Panc1 (cell line): ENCODE results near the gene LSM4. TPM values are rescaled to one million over a fixed set of nuclear protein-coding genes. Genes with fewer than 3 reads are reported as not detected.
A peak's percentile ranks its signal among the peaks of the same experiment; 100 is the strongest.
"Not testable (repeated sequence)": the region's sequence is repeated elsewhere in the genome, so short reads cannot be mapped to it uniquely, and the experiment has no call there.

Source experiments
- ATAC-seq: fragments of 200-7000 bp; cut with Tn5 transposase; 2 replicates; pipeline ENCODE4 v1.9.1; 2020; ENCODE audit warnings: mild to moderate bottlenecking, moderate library complexity
- BruUV-seq: library from RNA; stranded (reverse); fragments of 400-500 nt; replicated peaks from 2 replicates; lab custom pipeline; 2021; lab: Mats Ljungman, UMichigan
- CTCF ChIA-PET: fragments of 300-600 bp; sonication (Branson Sonifier 250); formaldehyde crosslinking; loops from one replicate; lab custom pipeline; 2022; ENCODE audit warnings: antibody characterized with exemption; lab: Charles Lee
- POLR2A ChIA-PET: fragments of 300-600 bp; sonication (Branson Sonifier 250); formaldehyde crosslinking; loops from one replicate; lab custom pipeline; 2022; ENCODE audit warnings: antibody characterized with exemption; lab: Charles Lee
- DNase-seq: peaks from one replicate; pipeline ENCODE4 v3.0.0-alpha.2; 2010; ENCODE audit warnings: low read depth, low spot score
- H3K27ac ChIP-seq: 2 replicates; pipeline ENCODE4 v1.5.1; 2011; ENCODE audit warnings: mild to moderate bottlenecking, low read length, inconsistent platforms
- H3K27me3 ChIP-seq: fragments of 200-500 bp; sonication (Bioruptor generic); 2 replicates; pipeline ENCODE4 v1.6.0; 2014; ENCODE audit warnings: low read length, inconsistent platforms; ENCODE audit not compliant: control insufficient read depth, insufficient read depth
- H3K36me3 ChIP-seq: fragments of 200-500 bp; sonication (Bioruptor generic); 2 replicates; pipeline ENCODE4 v1.5.1; 2014; ENCODE audit warnings: inconsistent platforms, mild to moderate bottlenecking, low read length, moderate library complexity; ENCODE audit not compliant: control insufficient read depth, insufficient read depth
- H3K4me1 ChIP-seq: 2 replicates; pipeline ENCODE4 v1.5.1; 2011; ENCODE audit warnings: inconsistent platforms, mild to moderate bottlenecking, low read length, moderate library complexity; ENCODE audit not compliant: control insufficient read depth, insufficient read depth
- H3K4me3 ChIP-seq, 2 experiments: 2 replicates each; pipeline ENCODE4 v1.5.1; 2011 to 2012; ENCODE audit warnings: low read depth in 2 of 2, low read length in 2 of 2, mild to moderate bottlenecking in 2 of 2, inconsistent platforms in 1 of 2, moderate library complexity in 1 of 2
- H3K9me3 ChIP-seq: fragments of 200-500 bp; sonication (Bioruptor generic); 2 replicates; pipeline ENCODE4 v1.5.1; 2014; ENCODE audit warnings: low read depth, mild to moderate bottlenecking, inconsistent platforms, low read length, moderate library complexity; ENCODE audit not compliant: control insufficient read depth, insufficient read depth
- POLR2AphosphoS5 ChIP-seq: IDR thresholded peaks from 2 replicates; pipeline ENCODE4 v1.6.1; 2012; ENCODE audit warnings: mild to moderate bottlenecking, low read depth, low read length, moderate library complexity
- SIN3A ChIP-seq: IDR thresholded peaks from 2 replicates; pipeline ENCODE4 v1.6.1; 2012; ENCODE audit warnings: low read depth, mild to moderate bottlenecking, low read length, moderate library complexity, borderline replicate concordance; ENCODE audit not compliant: insufficient read depth
- TCF7L2 ChIP-seq: IDR thresholded peaks from 2 replicates; pipeline ENCODE4 v1.6.1; 2011; ENCODE audit warnings: mild to moderate bottlenecking, low read depth, low read length, inconsistent platforms
- in situ Hi-C: cut with HindIII; loops from 2 replicates; pipeline ENCODE4 v1.10.0; 2016; ENCODE audit warnings: low sequenced_read_pairs, low pct_unique_long_range_greater_than_20kb
- intact Hi-C: fragments of 100-400 bp; cut with micrococcal nuclease; formaldehyde crosslinking; loops from one replicate; pipeline ENCODE4 v1.10.0; 2022; ENCODE audit not compliant: unreplicated experiment
- total RNA-seq: library from RNA; stranded (reverse); gene quantifications from one replicate; pipeline ENCODE4 v1.2.1, GENCODE V29; 2021; ENCODE audit not compliant: unreplicated experiment
- TF ChIP-seq, protein P1 (sequence below): fragments of 450-650 bp; IDR thresholded peaks from 2 replicates; pipeline ENCODE4 v1.5.1; 2017; ENCODE audit warnings: mild to moderate bottlenecking
- TF ChIP-seq, protein P2 (sequence below), 2 experiments: IDR thresholded peaks; 2 replicates each; pipeline ENCODE4 v1.6.1; 2011 to 2012; ENCODE audit warnings: low read depth in 2 of 2, control low read depth in 1 of 2, low read length in 1 of 2, mild to moderate bottlenecking in 1 of 2, moderate library complexity in 1 of 2; ENCODE audit not compliant: insufficient read depth in 1 of 2

Gene LSM4
- total RNA-seq, 1 experiment from 2014 or later = 209 TPM

DNA sequence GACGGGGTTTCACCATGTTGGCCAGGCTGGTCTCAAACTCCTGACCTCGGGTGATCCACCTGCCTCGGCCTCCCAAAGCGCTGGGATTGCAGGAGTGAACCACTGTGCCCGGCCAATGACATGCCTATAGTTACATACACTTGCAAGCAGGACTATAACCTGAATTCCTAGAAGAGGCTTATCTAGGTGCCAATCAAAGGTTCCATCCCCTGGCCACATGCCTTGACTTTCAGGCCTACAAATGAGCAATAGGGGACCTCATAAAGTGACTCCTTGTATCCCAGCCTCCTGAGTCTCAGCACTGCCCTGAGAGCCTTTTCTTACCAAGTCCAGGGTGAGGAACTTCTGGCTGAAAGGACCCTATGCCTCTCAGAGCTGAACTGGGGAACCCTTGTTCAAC lies 3.9 kb upstream of the LSM4 start:
- ATAC-seq (no peak), DNase-seq (no peak)
- Histone ChIP-seq H3K4me1 (peaks cover 17% of the 10 kb centered on the region), H3K27ac (no peak overlapping the region), H3K4me3 (no peak overlapping the region), H3K27me3 (no peaks in the 10 kb centered on the region), H3K9me3 (no peaks in the 10 kb centered on the region), H3K36me3 (no peaks in the 10 kb centered on the region; the same call in 1 of the 2 replicates)
- POLR2A ChIA-PET = no interaction called here
- in situ Hi-C loops (no loop called here), intact Hi-C loops (no loop called here)
- CTCF ChIA-PET = no interaction called here
- BruUV-seq = no TSS peak
- TF ChIP-seq POLR2AphosphoS5 (no peak), SIN3A (no peak), TCF7L2 (no peak)
- TF ChIP-seq, protein P1, sequence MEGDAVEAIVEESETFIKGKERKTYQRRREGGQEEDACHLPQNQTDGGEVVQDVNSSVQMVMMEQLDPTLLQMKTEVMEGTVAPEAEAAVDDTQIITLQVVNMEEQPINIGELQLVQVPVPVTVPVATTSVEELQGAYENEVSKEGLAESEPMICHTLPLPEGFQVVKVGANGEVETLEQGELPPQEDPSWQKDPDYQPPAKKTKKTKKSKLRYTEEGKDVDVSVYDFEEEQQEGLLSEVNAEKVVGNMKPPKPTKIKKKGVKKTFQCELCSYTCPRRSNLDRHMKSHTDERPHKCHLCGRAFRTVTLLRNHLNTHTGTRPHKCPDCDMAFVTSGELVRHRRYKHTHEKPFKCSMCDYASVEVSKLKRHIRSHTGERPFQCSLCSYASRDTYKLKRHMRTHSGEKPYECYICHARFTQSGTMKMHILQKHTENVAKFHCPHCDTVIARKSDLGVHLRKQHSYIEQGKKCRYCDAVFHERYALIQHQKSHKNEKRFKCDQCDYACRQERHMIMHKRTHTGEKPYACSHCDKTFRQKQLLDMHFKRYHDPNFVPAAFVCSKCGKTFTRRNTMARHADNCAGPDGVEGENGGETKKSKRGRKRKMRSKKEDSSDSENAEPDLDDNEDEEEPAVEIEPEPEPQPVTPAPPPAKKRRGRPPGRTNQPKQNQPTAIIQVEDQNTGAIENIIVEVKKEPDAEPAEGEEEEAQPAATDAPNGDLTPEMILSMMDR = no peak
- TF ChIP-seq, protein P2, sequence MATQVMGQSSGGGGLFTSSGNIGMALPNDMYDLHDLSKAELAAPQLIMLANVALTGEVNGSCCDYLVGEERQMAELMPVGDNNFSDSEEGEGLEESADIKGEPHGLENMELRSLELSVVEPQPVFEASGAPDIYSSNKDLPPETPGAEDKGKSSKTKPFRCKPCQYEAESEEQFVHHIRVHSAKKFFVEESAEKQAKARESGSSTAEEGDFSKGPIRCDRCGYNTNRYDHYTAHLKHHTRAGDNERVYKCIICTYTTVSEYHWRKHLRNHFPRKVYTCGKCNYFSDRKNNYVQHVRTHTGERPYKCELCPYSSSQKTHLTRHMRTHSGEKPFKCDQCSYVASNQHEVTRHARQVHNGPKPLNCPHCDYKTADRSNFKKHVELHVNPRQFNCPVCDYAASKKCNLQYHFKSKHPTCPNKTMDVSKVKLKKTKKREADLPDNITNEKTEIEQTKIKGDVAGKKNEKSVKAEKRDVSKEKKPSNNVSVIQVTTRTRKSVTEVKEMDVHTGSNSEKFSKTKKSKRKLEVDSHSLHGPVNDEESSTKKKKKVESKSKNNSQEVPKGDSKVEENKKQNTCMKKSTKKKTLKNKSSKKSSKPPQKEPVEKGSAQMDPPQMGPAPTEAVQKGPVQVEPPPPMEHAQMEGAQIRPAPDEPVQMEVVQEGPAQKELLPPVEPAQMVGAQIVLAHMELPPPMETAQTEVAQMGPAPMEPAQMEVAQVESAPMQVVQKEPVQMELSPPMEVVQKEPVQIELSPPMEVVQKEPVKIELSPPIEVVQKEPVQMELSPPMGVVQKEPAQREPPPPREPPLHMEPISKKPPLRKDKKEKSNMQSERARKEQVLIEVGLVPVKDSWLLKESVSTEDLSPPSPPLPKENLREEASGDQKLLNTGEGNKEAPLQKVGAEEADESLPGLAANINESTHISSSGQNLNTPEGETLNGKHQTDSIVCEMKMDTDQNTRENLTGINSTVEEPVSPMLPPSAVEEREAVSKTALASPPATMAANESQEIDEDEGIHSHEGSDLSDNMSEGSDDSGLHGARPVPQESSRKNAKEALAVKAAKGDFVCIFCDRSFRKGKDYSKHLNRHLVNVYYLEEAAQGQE (IDR thresholded peaks at IDR 0.05; ENCODE audit: insufficient read depth in 1 of 2, low read depth in 2 of 2, low read length in 1 of 2) = no peak

DNA sequence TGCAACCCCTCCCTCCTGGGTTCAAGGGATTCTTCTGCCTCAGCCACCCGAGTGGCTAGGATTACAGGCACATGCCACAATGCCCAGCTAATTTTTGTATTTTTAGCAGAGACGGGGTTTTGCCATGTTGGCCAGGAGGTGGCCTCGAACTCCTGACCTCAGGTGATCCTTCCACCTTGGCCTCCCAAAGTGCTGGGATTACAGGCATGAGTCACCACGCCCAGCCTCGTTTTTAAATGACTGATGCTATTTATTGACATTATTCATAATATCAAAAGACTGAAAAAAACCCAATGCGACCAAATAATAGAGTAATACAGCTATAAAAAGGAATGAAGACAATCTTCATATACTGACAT lies 1.5 kb upstream of the LSM4 start:
- H3K4me3 ChIP-seq, H3K27me3 ChIP-seq, POLR2A ChIA-PET, H3K36me3 ChIP-seq, ATAC-seq, H3K9me3 ChIP-seq, DNase-seq, BruUV-seq, intact Hi-C loops, in situ Hi-C loops: not testable (repeated sequence)
- CTCF ChIA-PET = interaction anchor here (0.7 kb wide), 1 partner anchor 9 kb away, joined by 4 read pairs; no protein-coding TSS in a partner anchor
- Histone ChIP-seq H3K4me1 (peaks cover 30% of the 10 kb centered on the region), H3K27ac (peak overlapping the region; percentile 96; the same call in 1 of the 2 replicates)

DNA sequence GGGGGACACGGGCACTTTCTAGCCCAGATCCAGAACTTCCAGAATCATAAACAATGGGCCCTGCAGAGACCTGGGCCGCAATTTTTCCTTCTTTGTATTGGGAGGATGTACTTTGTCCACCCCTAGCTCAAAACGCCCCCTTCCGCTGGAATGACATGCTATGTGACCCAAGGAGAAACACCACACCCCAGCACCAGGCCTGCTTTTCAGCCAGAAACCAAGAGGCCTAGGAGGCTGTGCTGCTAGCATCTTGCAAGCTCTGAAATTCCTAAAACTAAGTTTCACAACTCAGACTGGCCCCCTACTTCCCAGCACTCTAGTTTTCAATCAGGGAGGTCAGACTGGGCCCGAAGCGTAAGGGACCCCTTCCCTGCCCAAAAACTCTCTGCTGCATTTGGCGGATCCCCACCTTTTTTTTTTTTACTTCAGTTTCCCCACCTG lies 538 bp downstream of the LSM4 start:
- in situ Hi-C loops = no loop called here
- H3K4me1 ChIP-seq = peaks cover 25% of the 10 kb centered on the region
- intact Hi-C loops = no loop called here
- peak overlapping the region; percentile 86 to 92 for H3K4me3 ChIP-seq
- TSS peak; percentile 85 for BruUV-seq
- no peak for TF ChIP-seq POLR2AphosphoS5
- TF ChIP-seq, protein P2 (IDR thresholded peaks at IDR 0.05; ENCODE audit: insufficient read depth in 1 of 2, low read depth in 2 of 2, low read length in 1 of 2) = no peak
- no peak for TF ChIP-seq TCF7L2
- TF ChIP-seq, protein P1 = no peak
- no peak for TF ChIP-seq SIN3A
- H3K27ac ChIP-seq = peak overlapping the region; percentile 98
- ATAC-seq (no peak), DNase-seq (no peak)
- no peaks in the 10 kb centered on the region for H3K27me3 ChIP-seq
- no peaks in the 10 kb centered on the region; the same call in 1 of the 2 replicates for H3K36me3 ChIP-seq
- no peaks in the 10 kb centered on the region for H3K9me3 ChIP-seq
- POLR2A ChIA-PET = interaction anchor here (0.8 to 0.9 kb wide), 3 partner anchors 17 to 42 kb away, joined by 3 to 5 read pairs (median 5); partner anchors contain the start of gene JUND
- CTCF ChIA-PET = interaction anchor here (0.6 to 1.3 kb wide), 3 partner anchors 41 to 91 kb away, joined by 5 to 9 read pairs (median 6); partner anchors contain the start of gene JUND
